Loucy (cell line): ENCODE data around the gene ANAPC10.

Experiments used
- H2AFZ ChIP-seq: fragments of 200-600 bp; sonication (generic); 2 replicates; pipeline ENCODE4 v1.6.0; 2016; ENCODE audit warnings: antibody characterized with exemption, mild to moderate bottlenecking, low read length, moderate library complexity
- H3F3A ChIP-seq: fragments of 200-600 bp; 2 replicates; pipeline ENCODE4 v1.6.0; 2016; ENCODE audit warnings: antibody characterized with exemption, low read depth, mild to moderate bottlenecking
- H3K27me3 ChIP-seq: fragments of 200-600 bp; sonication (generic); 2 replicates; pipeline ENCODE4 v1.6.1; 2014; ENCODE audit warnings: low read length, mild to moderate bottlenecking; ENCODE audit not compliant: insufficient read depth, poor library complexity, severe bottlenecking
- H3K36me3 ChIP-seq: fragments of 200-600 bp; sonication (generic); 2 replicates; pipeline ENCODE4 v1.6.1; 2016; ENCODE audit warnings: low read length; ENCODE audit not compliant: insufficient read depth
- H3K4me1 ChIP-seq: fragments of 200-600 bp; sonication (generic); 2 replicates; pipeline ENCODE4 v1.5.1; 2014; ENCODE audit warnings: low read length, mild to moderate bottlenecking; ENCODE audit not compliant: insufficient read depth, poor library complexity, severe bottlenecking
- H3K4me2 ChIP-seq: fragments of 200-600 bp; sonication (generic); 2 replicates; pipeline ENCODE4 v1.6.0; 2014; ENCODE audit warnings: antibody characterized with exemption, low read length, low read depth, mild to moderate bottlenecking; ENCODE audit not compliant: poor library complexity, severe bottlenecking
- H3K4me3 ChIP-seq: fragments of 200-600 bp; sonication (generic); 2 replicates; pipeline ENCODE4 v1.5.1; 2014; ENCODE audit warnings: low read length, mild to moderate bottlenecking, mixed read lengths; ENCODE audit not compliant: poor library complexity, severe bottlenecking
- H3K79me2 ChIP-seq: fragments of 200-600 bp; sonication (generic); 2 replicates; pipeline ENCODE4 v1.6.1; 2014; ENCODE audit warnings: low read length; ENCODE audit not compliant: insufficient read depth
- H3K9ac ChIP-seq: fragments of 200-600 bp; sonication (generic); 2 replicates; pipeline ENCODE4 v1.6.0; 2014; ENCODE audit warnings: mild to moderate bottlenecking, low read depth, low read length, moderate library complexity; ENCODE audit not compliant: poor library complexity, severe bottlenecking
- H3K9me2 ChIP-seq: fragments of 200-600 bp; sonication (generic); replicated peaks from 2 replicates; pipeline ENCODE4 v1.6.1; 2016; ENCODE audit warnings: low read depth, low read length, mixed read lengths
- H3K9me3 ChIP-seq: fragments of 200-600 bp; sonication (generic); 2 replicates; pipeline ENCODE4 v1.6.1; 2014; ENCODE audit warnings: mild to moderate bottlenecking, antibody characterized with exemption, low read length, low read depth; ENCODE audit not compliant: insufficient read depth
- H4K20me1 ChIP-seq: fragments of 200-600 bp; sonication (generic); 2 replicates; pipeline ENCODE4 v1.6.0; 2014; ENCODE audit warnings: antibody characterized with exemption, low read length, mild to moderate bottlenecking; ENCODE audit not compliant: insufficient read depth, poor library complexity, severe bottlenecking
- EZH2phosphoT487 ChIP-seq: fragments of 200-600 bp; IDR thresholded peaks from 2 replicates; pipeline ENCODE4 v1.6.1; 2018; ENCODE audit warnings: antibody characterized with exemption, mild to moderate bottlenecking, moderate library complexity, borderline replicate concordance
- TF ChIP-seq, protein P1 (sequence below): fragments of 200-600 bp; sonication (generic); conservative IDR thresholded peaks from 2 replicates; pipeline ENCODE4 v1.5.1; 2014; ENCODE audit warnings: mild to moderate bottlenecking, antibody characterized with exemption, low read length

The ANAPC10 gene

DNA sequence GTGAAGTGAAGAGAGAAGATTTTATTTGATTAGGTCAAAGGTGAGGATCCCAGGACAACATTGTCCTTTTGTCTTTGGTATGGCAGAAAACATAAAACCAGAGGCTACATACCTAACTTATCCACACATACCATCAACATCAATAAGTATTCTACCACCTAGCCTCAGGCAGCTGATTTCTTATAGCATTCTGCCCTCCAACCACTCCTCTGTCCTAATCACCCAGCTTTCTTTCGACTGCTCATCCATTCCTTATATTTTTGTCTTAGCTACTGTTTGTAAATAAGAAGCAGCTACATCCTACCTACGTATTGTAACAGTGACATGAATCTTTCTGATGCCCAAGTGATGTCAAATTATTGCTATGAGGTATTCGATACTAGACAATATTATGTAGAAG, 129.4 kb downstream of the ANAPC10 start:
- H4K20me1 ChIP-seq: no peaks in the 10 kb centered on the region
- no peaks in the 10 kb centered on the region for H3F3A ChIP-seq
- no peaks in the 10 kb centered on the region for H3K79me2 ChIP-seq
- H3K9ac ChIP-seq: no peak overlapping the region
- no peaks in the 10 kb centered on the region for H3K9me2 ChIP-seq
- no peaks in the 10 kb centered on the region for H3K36me3 ChIP-seq
- no peak overlapping the region for H3K4me3 ChIP-seq
- H3K4me2 ChIP-seq: no peak overlapping the region
- no peaks in the 10 kb centered on the region for H3K4me1 ChIP-seq
- H2AFZ ChIP-seq: no peak overlapping the region
- H3K9me3 ChIP-seq: no peaks in the 10 kb centered on the region
- H3K27me3 ChIP-seq: no peaks in the 10 kb centered on the region
- TF ChIP-seq EZH2phosphoT487: no peak
- TF ChIP-seq, protein P1, sequence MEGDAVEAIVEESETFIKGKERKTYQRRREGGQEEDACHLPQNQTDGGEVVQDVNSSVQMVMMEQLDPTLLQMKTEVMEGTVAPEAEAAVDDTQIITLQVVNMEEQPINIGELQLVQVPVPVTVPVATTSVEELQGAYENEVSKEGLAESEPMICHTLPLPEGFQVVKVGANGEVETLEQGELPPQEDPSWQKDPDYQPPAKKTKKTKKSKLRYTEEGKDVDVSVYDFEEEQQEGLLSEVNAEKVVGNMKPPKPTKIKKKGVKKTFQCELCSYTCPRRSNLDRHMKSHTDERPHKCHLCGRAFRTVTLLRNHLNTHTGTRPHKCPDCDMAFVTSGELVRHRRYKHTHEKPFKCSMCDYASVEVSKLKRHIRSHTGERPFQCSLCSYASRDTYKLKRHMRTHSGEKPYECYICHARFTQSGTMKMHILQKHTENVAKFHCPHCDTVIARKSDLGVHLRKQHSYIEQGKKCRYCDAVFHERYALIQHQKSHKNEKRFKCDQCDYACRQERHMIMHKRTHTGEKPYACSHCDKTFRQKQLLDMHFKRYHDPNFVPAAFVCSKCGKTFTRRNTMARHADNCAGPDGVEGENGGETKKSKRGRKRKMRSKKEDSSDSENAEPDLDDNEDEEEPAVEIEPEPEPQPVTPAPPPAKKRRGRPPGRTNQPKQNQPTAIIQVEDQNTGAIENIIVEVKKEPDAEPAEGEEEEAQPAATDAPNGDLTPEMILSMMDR: no peak

- Histone ChIP-seq H3K36me3 (no peaks in the 10 kb centered on the region), H2AFZ (no peak overlapping the region), H4K20me1 (no peaks in the 10 kb centered on the region), H3K4me3 (no peak overlapping the region), H3K9ac (no peak overlapping the region), H3K9me2 (no peaks in the 10 kb centered on the region), H3K4me1 (no peaks in the 10 kb centered on the region), H3K4me2 (no peak overlapping the region), H3K27me3 (no peaks in the 10 kb centered on the region), H3K9me3 (no peaks in the 10 kb centered on the region), H3F3A (no peaks in the 10 kb centered on the region), H3K79me2 (no peaks in the 10 kb centered on the region)
- TF ChIP-seq, protein P1: no peak
- no peak for TF ChIP-seq EZH2phosphoT487
Measured at GRCh38 chr4:144967161-144967560, 130.8 kb downstream of the ANAPC10 start.

DNA sequence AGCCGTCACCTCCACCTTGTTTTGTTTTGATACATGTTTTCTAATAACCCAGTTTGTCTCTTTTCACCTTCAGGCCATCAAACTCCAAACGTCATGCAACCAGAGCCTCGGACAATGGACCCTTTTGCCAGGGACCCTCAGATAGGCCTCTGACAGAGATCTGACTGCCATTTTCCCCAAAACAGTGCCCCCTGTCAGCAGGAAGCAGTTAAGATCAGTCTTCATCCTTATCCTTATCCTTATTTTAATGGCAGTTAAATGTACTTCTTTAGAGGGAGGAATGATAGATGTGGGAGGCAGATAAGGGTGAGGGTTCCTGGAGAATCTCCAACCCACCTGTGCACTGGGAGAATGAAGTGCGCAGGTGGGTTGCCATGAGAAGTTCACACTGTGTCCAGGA, 135.7 kb downstream of the ANAPC10 start:
- Histone ChIP-seq H2AFZ (no peak overlapping the region), H3K9me2 (no peaks in the 10 kb centered on the region), H3K9me3 (no peaks in the 10 kb centered on the region), H3F3A (no peaks in the 10 kb centered on the region), H4K20me1 (no peaks in the 10 kb centered on the region), H3K36me3 (no peaks in the 10 kb centered on the region), H3K9ac (no peak overlapping the region), H3K4me2 (no peak overlapping the region), H3K79me2 (no peaks in the 10 kb centered on the region), H3K4me1 (no peaks in the 10 kb centered on the region), H3K27me3 (no peaks in the 10 kb centered on the region), H3K4me3 (no peak overlapping the region)
- TF ChIP-seq, protein P1: peak; percentile 19; the same call in 1 of the 2 replicates
- TF ChIP-seq EZH2phosphoT487: no peak
